Hematopoietic multipotent progenitor cell treated with erythropoietin and hydrocortisone succinate and interleukin-3 and kit ligand, for 15 days (in vitro differentiated cells): ENCODE results near the gene RAD17.
"Not testable (repeated sequence)": the region's sequence is repeated elsewhere in the genome, so short reads cannot be mapped to it uniquely, and the experiment has no call there.

ENCODE experiments used
- DNase-seq: peaks from one replicate; pipeline ENCODE4 v3.0.0-alpha.2; 2015; ENCODE audit warnings: low spot score

Gene RAD17

GRCh38 chr5:69374911-69375446 is 5.4 kb downstream of the RAD17 start:
- DNase-seq: no peak

GRCh38 chr5:69378376-69378775 is 8.8 kb downstream of the RAD17 start:
- no peak for DNase-seq

DNA sequence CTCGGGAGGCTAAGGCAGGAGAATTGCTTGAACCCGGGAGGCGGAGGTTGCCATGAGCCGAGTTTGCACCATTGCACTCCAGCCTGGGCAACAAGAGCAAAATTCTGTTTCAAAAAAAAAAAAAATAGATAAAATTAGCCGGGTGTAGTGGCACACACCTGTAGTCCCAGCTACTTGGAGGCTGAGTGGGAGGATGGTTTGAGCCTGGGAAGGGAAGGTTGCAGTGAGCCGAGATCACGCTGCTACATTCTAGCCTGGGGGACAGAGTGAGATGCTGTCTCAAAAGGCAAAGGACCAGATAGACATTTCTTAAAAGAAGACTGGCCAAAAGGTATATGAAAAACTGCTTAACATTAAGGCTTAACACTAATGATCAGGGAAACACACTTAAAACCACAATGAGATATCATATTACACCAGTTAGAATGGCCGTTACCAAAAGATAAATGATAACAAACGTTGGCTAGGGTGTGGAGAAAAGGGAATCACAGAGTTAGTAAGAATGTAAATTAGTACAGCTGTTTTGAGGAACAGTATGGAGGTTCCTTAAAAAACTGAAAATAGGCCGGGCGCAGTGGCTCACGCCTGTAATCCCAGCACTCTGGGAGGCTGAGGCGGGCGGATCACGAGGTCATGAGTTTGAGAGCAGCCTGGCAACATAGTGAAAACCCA is 35.2 kb downstream of the RAD17 start:
- DNase-seq: no peak

DNA sequence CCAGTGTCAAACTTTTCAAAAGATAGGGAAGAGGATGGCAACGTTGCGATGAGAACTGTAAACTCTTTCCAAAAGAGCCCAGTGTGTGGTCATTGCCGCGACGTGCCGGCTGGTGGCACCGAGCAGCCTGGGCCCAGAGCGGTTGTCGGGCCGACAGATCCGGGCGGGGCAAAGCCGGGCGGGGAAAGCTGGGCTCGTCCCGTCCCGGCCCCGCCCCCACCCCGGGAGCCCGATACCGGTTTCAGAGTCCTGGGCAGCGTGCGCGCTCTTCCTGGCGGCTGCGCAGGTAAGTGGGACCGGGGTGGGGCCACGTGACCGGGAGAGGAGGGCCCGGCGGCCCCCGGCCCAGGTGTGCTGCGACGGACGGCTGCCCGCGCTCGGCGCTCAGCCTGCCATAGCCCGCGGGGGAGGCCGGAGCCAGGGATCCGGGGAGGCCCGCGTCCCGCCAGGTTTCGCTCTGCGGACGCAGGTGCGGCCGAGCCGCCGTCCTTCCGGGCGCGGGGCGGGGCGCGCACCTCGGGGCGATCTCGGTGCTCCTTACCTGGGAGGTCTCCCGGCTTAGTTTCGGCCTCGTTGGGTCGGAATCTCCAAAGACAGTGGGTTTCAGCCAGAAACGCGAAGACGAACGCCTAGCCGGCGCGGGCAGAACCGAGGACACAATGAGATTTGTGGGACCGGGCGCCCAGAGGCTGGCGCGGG is 45.4 kb downstream of the RAD17 start, which contains the start of gene MARVELD2:
TSS of gene MARVELD2 (plus strand) at position 232 of the 699 bp plus-strand sequence. CDS start 4,270 bp downstream, outside the sequence.
- peak; percentile 81 for DNase-seq

DNA sequence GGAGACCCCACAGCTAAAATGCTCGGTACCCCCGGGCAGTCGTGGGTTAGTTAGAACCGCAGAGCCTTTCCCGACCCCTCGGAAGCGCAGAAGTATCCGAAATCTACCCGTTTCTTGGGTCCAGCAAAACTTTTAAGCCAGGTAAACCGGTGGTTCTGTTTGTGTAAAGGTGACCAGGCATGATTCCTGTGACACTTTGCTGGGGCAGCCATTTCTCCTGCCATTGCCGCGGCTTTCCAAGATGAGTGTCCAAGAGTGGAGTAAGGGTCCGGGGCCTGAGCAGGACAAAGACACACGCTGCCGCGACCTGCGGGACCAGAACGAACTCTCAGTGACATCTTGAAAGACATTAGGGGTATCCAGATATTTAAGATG is 46.0 kb downstream of the RAD17 start:
- DNase-seq: no peak

DNA sequence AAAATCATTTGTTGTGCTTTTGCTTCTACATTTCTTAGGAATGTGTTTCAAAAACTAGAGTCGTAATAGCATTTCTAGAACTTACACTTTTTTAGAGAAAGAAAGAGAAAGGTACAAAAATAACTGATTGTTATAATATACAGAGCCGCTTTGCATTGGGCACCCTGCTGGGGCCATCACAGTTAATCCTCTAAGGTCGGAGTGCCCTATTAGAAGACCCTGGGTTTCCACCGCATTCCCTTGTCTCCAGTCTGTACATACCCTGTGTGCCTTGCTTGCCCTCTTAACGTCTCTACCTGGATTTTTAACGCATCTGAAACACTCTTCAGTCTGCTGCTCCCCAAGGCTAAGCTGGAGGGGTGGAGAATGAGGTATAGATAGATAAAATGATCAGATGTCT is 46.6 kb downstream of the RAD17 start:
- DNase-seq: no peak

- no peak for DNase-seq
These were observed 47.1 kb downstream of the RAD17 start for GRCh38 chr5:69416699-69417098.

DNA sequence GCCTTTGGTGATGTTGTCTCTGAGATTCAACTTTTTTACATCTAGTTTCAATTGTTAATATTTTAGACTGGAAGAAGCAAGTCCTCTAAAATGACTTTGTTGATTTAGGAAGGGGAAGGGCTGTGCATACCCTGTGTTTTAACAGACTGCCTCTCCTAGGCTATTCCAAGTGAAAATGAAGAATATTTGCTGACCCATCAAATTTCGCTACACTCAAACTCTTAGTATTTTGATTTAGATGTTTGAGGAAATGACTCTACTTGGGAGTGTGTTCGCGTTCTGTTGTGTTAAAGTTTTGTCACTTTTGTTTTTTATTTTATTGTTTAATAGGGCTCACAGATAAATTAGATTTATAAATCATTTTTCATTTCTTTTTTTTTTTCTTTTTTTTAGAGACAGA is 48.9 kb downstream of the RAD17 start:
- DNase-seq: no peak

GRCh38 chr5:69431424-69432303 is 62.0 kb downstream of the RAD17 start:
- DNase-seq: no peak

DNA sequence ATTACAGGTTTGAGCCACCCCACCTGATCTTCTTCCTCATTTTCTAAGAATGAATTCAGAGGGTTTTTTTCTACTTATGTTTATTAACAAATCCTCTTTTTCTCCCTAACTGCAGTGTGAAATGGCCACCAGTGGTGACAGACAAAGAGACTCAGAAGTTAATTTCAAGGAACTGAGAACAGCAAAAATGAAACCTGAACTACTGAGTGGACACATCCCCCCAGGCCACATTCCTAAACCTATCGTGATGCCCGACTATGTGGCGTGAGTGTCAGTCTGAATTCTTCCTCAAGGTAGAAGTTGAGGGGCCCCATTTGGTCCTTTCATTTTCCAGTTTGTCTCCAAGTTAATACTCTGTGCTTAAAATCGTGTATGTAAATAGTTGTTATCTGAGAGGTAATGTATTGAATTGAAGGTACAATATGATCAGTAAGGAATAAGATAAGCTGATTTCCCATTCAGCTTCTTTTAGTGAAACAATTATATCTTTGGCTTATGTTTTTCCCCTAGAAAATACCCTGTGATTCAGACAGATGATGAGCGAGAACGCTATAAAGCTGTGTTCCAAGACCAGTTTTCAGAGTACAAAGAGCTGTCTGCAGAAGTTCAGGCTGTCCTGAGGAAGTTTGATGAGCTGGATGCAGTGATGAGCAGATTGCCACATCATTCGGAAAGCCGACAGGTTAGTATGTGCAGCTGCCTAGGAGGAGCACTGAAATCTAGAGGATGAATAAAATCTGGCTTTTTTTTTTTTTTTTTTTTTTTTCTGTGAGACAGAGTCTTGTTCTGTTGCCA is 63.0 kb downstream of the RAD17 start:
- no peak for DNase-seq

GRCh38 chr5:69435276-69435884 is 65.8 kb downstream of the RAD17 start:
- not testable (repeated sequence) for DNase-seq

DNA sequence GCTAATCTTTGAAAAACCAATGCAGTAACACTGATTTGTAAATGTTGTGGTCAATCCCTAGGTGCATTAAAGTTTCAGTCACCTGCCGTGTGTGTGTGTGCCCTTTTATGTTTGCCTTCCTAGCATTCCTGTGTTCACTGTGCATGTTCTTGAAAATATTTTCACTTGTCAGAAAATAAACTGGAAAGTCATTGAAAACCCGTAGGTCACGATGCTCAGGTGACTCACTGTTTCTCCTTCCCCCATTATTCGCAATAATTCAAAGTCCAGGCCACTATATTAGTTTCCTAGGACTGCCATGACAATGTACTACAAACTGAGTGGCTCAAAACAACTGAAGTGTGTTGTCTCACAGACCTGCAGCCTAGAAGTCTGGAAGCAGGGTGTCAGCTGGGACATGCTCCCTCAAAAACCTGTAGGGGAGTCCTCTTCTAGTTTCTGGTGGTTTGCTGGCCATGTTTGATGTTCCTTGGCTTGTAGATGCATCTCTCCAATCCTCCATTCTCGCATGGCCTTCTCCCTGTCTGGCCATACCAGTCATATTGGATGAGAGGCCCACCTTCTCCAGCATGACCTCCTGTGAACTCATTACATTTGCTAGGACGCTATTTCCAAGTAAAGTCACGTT is 74.6 kb downstream of the RAD17 start:
- no peak for DNase-seq

GRCh38 chr5:69449511-69449910 is 79.9 kb downstream of the RAD17 start:
- no peak for DNase-seq

- no peak for DNase-seq
These were observed 80.5 kb downstream of the RAD17 start for GRCh38 chr5:69450116-69450515.

GRCh38 chr5:69450527-69450926 is 80.9 kb downstream of the RAD17 start:
- DNase-seq: not testable (repeated sequence)

- no peak for DNase-seq
These were observed 82.5 kb downstream of the RAD17 start for GRCh38 chr5:69451941-69452647.

- DNase-seq: not testable (repeated sequence)
These were observed 83.9 kb downstream of the RAD17 start for GRCh38 chr5:69453487-69453886.

DNA sequence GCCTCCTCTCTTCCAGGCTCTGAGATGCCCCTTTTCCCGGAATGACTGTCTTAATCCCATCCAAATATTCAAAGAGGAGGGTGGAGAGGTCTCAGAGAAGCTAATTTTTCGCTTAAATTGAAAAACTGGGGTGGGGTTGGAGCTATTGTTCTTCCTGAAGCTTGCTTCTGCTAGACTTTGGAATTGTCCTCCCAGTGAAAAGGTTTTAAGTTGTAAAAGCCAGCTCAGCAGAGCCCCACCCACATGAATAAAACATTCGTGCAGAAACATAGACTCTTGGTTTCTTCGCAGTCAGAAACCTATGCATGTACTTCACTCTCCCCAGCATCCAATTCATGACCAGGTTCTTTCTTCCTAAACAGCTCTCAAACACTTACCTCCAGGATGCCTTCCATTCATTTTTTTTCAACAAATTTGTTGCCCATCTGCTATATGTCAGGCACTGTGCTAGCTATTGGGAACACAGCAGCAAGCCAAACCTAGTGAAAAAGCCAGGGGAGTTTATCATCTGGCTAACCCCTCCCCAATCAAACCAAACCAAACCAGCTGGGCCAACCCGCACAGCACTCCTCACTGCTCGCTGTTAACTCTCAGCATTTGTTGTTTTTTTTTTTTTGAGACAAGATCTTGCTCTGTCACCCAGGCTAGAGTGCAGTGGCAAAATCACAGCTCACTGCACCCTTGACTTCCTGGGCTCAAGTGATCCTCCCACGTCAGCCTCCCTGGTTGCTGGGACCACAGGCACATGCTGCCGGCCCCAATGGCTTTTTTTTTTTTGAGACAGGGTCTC is 85.0 kb downstream of the RAD17 start:
- DNase-seq: no peak

DNA sequence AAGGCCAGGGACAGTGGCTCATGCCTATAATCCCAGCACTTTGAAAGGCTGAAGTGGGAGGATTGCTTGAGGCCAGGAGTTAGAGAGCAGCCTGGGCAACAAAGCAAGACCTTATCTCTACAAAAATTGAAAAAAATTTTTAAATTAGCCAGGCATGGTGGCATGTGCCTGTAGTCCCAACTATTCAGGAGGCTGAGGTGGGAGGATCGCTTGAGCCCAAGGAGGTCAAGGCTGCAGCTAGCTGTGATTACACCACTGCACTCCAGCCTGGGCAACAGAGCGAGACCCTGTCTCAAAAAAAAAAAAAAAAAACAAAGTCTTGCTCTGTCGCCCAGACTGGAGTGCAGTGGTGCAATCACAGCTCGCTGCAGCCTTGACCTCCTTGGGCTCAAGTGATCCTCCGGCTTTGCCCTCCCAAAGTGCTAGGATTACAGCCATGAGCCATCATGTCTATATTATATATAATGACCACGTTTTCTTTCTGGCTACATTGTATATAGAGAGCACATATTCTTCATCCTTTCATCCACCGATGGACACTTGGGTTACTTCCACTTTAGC is 85.9 kb downstream of the RAD17 start:
- not testable (repeated sequence) for DNase-seq
